KG1 (cell line): ENCODE data around the gene ABCB4.
A peak's percentile ranks its signal among the peaks of the same experiment; 100 is the strongest.
"Not testable (repeated sequence)": the region's sequence is repeated elsewhere in the genome, so short reads cannot be mapped to it uniquely, and the experiment has no call there.

Experiments used
- DNase-seq: peaks from one replicate; lab custom pipeline; 2025; lab: John Stamatoyannopoulos, UW

Gene ABCB4

DNA sequence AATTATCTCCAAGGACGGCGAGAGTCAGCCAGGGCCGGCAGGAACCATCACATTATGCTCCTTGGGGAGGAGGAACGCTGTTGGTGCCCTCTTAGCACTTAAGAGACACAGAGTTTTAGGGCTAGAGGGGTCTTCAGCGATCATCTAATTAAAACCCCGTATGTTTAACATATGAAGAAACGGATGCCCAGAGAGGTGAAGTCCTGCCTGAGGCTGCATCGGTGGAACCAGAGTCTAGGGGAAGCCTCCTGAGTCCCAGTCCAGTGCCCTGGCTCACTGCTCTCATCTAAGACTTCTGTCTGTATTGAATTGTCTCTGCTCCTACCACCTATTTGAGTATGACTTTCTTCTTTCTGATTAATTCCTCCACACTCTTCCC lies 688 bp upstream of the ABCB4 start:
- DNase-seq = no peak

DNA sequence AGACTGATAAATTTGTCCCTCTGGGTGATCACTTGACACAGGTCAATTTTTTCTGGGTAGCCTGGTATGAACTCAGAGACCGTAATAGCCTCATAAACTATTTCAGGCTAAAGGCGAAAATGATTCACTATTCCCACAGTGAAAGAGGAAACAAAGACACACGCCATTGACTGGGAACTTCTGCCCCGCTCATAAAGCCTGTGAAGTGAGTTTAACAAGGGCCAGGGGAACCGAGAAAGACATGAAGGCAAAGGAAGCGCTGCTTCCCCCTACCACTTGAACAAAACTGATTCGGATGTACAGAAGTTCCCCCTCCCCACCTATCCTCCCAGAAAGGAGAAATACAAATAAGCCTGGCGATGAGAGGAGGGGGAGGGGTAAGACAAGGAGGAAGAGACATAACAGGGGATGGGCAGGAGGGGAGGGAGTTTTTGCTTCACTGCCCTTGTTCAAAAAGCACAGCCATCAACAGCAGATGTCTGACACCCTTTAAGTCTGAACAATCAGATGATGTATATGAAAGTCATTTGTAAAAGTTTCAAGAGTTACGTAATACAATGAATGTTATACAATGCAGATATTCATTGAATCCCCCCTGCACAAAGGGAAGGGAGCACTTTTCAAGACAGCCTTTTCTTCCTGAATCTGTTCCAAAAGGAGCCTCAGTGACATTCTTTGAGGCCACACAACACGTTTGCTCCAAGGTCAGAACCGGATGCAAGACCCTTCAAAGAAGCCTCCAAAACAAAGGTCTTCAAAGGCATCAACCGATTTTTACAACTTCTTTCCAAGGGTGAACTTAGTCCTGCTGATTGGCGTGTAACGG lies 734 bp downstream of the ABCB4 start:
- DNase-seq = peak; percentile 58

DNA sequence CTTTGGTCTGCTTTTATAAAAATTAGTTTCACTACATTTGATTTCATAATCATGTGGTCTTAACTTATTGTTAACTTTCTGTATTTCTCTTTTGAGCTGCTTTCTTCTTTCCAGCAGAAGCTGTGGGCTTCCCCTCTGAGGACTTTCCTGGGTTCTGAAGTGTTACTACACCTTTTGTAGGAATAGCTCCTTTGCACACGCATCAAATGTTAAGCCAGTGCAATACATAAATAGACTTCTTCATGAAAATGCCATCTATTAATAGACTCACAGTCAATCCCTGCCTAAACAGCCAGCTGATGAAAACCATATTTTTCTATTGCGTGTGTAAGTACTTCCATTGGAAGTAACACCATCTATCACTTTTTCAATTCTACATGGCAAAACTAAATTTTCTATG lies 1.5 kb downstream of the ABCB4 start:
- no peak for DNase-seq

DNA sequence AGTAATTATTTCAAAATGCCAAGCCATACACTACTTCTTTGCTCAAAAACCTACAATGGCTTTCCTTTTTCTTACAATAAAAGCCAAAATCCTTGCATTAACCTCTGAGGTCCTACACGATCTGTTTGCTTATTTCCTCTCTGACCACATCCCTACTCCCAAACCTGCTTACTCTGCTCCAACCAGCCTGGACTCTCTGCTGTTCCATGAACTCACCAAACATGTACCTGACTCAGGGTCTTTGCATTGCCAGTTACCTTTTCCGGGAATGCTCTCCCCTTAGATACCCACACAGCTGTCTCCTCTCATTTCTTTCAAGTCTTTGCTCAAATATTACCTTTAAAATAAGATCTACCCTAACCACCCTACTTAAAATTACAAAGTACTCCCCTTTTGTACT lies 2.3 kb downstream of the ABCB4 start:
- DNase-seq = no peak

DNA sequence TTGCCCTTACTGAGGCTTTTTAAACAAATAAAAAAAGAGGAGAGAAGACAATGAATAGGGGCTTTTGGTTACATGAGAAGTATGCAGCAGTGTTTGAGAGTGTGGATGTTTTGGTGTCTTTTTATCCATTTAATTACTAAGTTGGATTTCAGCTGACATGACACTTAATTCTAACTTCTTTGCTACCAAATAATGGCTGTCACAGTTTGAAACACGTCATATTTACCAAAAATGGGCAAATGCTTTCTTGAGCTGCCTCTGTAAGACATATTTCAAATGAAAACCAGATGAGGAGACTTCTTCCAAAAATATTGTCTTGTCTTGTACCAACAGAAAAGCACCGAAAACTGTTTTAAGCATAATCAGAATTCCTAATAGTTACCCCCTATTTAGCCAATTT lies 4.0 kb downstream of the ABCB4 start:
- no peak for DNase-seq

DNA sequence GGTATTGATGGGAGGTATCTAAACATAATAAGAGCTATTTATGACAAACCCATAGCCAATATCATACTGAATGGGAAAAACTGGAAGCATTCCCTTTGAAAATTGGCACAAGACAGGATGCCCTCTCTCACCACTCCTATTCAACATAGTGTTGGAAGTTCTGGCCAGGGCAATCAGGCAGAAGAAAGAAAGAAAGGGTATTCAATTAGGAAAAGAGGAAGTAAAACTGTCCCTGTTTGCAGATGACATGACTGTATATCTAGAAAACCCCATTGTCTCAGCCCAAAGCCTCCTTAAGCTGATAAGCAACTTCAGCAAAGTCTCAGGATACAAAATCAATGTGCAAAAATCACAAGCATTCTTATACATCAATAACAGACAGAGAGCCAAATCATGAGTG lies 6.3 kb downstream of the ABCB4 start:
- DNase-seq = not testable (repeated sequence)

DNA sequence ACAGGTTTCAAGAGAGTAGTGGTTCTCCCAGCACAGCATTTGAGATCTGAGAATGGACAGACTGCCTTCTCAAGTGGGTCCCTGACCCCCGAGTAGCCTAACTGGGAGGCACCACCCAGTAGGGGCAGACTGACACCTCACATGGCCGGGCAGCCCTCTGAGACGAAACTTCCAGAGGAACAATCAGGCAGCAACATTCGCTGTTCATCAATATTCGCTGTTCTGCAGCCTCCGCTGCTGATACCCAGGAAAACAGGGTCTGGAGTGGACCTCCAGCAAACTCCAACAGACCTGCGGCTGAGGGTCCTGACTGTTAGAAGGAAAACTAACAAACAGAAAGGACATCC lies 10.0 kb downstream of the ABCB4 start:
- not testable (repeated sequence) for DNase-seq

DNA sequence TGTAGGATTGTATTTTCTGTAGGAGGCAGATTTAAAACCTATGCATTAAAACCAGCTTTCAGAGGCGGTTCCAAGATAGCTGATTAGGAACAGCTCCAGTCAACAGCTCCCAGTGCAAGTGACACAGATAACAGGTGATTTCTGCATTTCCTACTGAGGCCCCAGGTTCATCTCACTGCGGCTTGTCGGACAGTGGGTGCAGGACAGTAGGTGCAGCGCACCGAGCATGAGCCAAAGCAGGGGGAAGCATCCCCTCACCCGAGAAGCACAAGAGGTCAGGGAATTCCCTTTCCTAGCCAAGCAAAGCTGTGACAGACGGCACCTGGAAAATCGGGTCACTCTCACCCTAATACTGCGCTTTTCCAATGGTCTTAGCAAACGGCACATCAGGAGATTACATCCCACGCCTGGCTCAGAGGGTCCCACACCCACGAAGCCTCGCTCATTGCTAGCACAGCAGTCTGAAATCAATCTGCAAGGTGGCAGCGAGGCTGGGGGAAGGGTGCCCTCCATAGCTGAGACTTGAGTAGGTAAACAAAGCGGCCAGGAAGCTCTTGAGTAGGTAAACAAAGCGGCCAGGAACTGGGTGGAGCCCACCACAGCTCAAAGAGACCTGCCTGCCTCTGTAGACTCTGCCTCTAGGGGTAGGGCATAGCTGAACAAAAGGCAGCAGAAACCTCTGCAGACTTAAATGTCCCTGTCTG lies 10.5 kb downstream of the ABCB4 start:
- DNase-seq = not testable (repeated sequence)

DNA sequence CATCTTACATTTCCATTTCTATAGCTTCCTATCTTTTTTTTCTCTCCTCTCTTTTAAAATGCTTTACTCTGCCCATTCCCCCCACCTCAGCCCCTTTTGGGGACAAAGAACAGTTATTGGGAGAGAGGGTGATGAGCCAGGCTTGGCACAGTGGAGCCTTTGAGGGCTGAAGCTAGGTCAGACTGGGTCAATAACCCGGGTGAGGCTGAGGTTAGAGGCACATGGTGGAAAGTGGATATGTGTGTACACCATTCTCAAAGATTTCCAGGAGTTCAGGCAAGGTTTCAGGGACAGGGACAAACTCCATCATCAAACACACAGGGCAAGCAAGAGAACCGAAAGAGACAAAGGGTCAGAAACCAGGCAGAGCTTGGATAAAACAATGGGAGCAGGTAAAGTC lies 11.5 kb downstream of the ABCB4 start:
- DNase-seq = no peak

DNA sequence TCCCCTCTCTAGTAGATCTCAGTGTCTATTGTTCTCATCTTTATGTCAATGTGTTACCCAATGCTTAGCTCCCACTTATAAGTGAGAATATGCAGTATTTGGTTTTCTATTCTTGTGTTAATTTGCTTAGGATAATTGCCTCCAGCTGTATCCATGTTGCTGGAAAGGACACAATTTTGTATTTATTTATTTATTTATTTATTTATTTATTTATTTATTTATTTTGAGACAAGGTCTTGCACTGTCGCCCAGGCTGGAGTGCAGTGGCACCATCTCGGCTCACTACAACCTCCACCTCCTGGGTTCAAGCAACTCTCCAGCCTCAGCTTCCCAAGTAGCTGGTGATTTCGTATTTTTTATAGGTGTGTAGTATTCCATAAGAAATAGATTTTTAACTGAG lies 15.0 kb downstream of the ABCB4 start:
- not testable (repeated sequence) for DNase-seq

DNA sequence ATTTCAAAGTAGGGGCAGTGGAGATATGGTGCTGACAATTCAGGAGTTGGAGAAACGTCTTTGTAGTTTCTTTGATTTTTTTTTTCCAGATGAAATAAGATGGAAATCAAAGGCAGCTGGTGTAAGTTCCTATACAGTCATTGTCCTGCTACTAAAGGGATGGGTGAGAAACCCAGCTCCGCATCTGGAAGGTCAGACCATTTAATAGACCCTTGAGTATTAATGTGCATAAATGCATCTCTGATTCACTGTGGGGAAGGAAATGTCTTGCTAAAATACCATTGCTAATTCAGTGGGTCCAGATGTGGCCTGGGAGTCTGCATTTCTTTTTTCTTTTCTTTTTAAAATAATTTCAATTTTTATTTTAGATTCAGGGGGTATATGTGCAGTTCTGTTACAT lies 15.5 kb downstream of the ABCB4 start:
- DNase-seq = no peak

DNA sequence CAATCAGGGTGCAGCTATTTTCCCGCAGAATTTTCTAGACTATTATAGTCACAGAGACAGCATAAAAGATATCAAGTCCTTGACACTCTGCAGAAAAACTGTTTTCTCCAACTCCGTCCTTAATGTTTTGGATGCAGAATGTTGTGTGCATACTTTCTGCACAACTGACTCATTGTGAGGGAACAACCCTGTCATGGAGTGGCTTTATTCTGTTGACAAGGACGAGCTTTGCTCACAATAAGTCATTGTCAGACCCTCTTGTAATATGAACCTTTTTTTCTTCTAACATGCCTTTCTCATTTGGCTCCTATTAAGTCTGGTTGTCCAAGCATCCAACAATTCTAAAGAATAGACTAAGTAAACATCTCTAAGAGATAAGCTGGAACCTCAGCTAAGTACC lies 17.3 kb downstream of the ABCB4 start:
- DNase-seq = no peak

DNA sequence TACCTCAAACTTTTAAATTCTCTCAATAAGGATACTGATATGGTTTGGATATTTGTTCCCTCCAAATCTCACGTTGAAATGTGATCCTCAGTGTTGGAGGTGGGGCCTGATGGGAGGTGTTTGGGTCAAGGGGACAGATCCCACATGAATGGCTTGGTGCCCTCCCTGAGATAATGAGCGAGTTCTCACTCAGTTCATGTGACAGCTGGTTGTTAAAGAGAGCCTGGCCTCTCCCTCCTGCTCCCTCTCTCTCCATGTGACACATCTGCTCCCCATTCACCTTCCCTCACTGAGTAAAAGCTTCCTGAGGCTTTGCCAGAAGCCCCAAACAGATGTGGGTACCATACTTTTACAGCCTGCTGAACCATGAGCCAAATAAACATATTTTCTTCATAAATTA lies 19.2 kb downstream of the ABCB4 start:
- DNase-seq = no peak

DNA sequence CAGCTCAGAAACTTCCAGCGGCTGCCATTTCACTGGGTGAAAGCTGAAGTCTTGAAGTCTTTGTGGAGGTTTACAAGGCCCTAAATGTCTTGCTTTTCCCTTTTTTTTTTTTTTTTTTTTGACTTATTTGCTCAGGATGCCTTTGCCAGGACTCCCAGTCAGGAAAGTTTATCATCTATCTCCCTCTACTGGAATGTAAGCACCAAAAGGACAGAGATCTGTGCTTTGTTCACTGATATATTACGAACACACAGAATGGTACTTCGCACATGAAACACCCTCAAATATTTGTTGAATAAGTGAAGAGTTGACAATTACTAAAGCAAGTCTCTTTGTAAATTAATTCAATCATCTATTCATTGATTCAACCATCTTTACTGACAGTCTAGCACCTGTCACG lies 23.2 kb downstream of the ABCB4 start:
- no peak for DNase-seq

DNA sequence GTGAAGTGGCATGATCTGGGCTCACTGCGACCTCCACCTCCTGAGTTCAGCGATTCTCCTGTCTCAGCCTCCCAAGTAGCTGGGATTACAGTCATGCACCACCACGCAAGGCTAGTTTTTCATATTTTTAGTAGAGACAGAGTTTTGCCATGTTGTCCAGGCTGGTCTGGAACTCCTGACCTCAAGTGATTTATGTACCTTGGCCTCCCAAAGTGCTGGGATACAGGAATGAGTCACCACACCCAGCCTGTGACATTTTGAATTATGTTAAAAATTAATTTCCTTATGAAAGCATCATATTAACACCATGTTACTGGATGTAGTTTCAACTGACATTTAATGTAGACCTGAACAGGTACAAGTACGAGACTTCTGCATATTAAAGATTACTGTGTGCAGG lies 24.3 kb downstream of the ABCB4 start:
- no peak for DNase-seq

DNA sequence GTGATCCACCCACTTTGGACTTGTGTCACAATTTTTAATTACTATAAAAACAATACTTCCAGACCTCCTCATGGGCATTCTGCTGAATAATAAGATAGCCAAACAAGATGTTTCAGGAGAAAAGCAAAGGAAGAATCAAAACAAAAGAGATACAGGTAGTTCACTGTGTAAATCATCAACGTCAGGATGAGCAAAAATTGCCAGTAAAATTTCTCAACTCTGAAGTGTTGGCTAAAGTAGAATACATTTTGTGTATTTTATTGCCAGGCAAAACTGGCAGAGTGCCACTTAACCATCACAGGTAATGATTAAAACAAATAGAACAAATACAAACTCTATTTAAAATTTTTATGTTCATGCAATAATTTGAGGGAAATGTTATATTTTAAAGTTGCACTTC lies 24.8 kb downstream of the ABCB4 start:
- DNase-seq = no peak

DNA sequence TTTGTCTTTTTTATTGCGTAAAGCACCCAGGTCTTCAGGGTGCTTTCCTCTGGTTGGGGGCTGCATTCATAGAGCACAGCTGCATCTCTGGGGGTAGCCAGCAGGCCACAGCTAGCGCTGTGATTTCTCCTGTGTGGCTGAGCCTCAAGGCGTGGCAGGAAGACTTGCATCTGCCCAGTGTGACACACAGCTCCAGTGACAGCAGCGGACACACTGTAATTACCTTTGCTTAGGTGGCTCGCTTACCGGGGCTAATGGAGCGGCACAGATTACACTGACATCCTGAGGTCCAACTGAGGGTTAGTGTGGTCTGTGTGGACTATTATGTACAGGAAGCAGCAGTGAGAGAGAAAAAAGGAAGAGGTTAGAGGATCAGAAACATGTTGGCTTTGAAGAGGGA lies 27.1 kb downstream of the ABCB4 start:
- no peak for DNase-seq

DNA sequence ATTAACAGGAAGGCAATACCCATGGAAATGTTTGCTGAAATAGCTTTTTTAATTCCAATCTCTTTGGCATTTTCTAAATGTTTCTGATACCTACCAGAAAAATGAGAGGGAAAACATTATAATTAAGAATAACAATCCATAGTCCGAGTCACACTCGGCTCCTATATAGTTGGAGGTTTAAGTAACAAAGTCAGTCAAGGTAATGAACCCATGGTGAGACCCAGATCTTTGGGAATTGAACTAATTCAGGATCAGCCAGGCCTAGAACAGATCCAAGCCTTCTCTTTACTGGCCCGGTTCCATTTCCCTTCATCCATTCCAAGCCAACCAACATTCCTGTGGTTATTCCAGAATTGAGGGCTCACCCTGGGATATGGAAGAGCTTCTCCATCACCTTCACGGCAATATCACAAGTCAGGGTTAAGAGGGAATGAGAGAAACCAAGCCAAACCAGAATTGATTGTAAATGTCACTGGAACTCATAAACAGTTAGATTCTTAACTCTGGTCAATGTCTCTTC lies 28.3 kb downstream of the ABCB4 start:
- no peak for DNase-seq

DNA sequence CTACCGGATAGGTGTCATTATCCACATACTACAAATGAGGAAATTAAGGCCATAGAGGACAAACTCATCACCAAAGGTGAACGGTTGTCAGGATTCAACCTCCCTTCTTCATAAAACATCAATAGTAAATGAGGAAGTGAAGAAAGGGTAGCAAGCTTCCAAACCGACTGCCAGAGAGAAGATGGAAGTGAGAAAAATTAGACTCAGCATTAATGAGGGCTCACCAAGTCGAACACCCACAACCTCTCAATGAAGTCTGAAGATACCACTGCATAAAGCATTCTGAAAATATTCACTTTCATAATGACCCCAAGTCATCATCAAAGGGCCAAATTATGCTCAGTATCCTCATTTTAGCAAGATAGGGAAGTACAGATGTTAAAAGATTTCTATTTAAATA lies 29.6 kb downstream of the ABCB4 start:
- peak; percentile 8 for DNase-seq

DNA sequence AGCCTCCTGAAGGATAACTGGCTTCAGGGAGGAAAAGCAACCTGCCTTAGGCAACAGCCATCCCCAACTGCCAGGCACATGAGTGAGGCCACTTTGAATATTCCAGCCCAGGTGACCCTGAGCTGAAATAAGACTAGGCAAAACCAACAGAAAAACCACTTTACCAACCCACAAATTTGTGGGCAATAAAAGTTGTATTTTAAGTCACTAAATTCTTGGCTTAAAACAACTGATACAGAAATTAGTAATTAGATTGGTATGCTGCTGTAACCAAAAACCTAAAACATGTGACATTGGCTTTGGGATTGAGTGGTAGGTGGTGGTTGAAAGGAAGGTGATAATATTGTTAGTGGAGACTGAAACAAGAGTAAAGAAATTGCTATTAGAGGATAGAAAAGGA lies 39.9 kb downstream of the ABCB4 start:
- no peak for DNase-seq

DNA sequence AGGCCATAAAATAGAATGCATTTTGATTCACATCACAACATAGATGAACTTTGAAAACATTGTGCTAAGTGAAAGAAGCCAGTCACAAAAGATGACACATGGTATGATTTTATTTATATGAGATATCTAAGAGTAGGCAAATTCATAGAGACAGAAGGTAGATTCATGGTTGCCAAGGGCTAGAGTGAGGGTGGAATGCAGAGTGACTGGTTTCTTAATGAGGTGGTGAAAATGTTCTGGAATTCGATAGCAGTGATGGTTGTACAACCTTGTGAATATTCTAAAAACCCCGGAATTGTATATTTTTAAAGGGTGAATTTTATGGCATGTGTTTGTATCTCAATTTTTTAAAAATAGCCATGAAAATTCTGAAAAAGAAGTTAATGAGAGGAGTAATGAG lies 42.9 kb downstream of the ABCB4 start:
- no peak for DNase-seq

DNA sequence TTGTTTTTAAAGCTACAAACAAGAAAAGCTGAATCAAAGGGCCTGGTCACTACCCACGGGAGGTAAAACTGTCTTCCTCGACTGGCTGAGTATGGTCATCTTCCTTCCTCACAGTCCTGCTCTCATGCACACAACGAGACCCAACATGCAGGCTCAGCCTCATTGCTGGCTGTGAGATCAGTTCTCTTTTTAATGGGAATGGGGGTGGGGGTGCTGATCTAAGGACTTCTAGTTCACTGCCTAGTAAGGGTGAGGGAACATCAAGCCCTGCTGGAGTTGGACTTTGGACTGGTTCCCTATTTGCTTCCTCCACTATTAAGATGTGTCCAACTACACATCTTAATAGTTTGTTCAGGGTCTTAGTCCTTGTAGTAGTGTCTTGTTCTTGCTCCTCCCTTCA lies 48.2 kb downstream of the ABCB4 start:
- DNase-seq = no peak

DNA sequence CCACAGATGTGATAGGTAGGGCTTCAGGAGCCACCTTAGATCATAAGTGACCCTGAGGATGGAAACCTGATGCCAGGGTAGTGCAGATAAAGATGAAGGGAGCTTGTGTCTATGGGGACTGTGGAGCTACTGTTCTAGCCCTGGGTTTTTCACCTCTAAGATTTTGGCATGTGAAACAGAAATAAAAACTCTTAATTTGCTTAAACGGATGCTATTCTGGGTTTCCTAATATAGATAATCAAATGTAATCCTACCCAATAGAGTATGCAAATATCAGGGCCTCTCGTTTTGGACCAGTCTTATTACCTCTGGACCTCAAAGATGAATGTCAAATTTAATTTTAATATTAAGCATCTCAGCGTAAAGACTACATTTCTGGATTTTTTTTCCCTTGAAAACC lies 49.3 kb downstream of the ABCB4 start:
- DNase-seq = no peak

DNA sequence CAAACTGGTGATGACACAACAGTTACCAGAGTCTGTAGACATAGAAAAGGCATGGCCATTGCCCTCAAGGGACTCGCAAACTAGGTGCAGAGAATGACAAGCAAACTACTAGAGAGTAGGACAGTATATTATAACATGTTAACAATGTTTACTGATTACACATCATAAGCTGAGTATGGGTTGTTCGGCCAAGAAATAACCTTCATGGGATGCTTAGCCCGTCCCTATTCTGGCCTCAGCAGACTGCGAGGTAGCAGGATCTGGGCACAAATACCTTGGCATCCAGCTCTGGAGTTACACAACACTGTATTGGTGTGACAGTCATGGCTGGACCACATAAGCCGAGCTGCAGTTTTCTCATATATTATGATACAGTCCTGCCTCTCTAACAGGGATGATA lies 51.4 kb downstream of the ABCB4 start:
- DNase-seq = no peak
